HUES48 (cell line): ENCODE measurements around the gene SYNE2.
A peak's percentile ranks its signal among the peaks of the same experiment; 100 is the strongest.

ENCODE experiments used
- H3K27ac ChIP-seq: one replicate; pipeline ENCODE4 v1.7.0; 2013; ENCODE audit warnings: low read depth, low read length, inconsistent platforms
- H3K27me3 ChIP-seq: 2 replicates; pipeline ENCODE4 v1.6.1; 2013; ENCODE audit warnings: mild to moderate bottlenecking, low read length; ENCODE audit not compliant: control insufficient read depth, insufficient read depth
- H3K36me3 ChIP-seq: 2 replicates; pipeline ENCODE4 v1.6.1; 2013; ENCODE audit warnings: low read length; ENCODE audit not compliant: control insufficient read depth, insufficient read depth
- H3K4me1 ChIP-seq: 2 replicates; pipeline ENCODE4 v1.6.1; 2013; ENCODE audit warnings: mild to moderate bottlenecking, low read length; ENCODE audit not compliant: control insufficient read depth, insufficient read depth
- H3K4me3 ChIP-seq: 2 replicates; pipeline ENCODE4 v1.5.1; 2013; ENCODE audit warnings: mild to moderate bottlenecking, low read depth, low read length
- H3K9ac ChIP-seq: 2 replicates; pipeline ENCODE4 v1.6.1; 2013; ENCODE audit warnings: mild to moderate bottlenecking, low read depth, low read length, moderate library complexity
- H3K9me3 ChIP-seq: 2 replicates; pipeline ENCODE4 v1.6.1; 2013; ENCODE audit warnings: low read length; ENCODE audit not compliant: control insufficient read depth, insufficient read depth

Gene SYNE2

DNA sequence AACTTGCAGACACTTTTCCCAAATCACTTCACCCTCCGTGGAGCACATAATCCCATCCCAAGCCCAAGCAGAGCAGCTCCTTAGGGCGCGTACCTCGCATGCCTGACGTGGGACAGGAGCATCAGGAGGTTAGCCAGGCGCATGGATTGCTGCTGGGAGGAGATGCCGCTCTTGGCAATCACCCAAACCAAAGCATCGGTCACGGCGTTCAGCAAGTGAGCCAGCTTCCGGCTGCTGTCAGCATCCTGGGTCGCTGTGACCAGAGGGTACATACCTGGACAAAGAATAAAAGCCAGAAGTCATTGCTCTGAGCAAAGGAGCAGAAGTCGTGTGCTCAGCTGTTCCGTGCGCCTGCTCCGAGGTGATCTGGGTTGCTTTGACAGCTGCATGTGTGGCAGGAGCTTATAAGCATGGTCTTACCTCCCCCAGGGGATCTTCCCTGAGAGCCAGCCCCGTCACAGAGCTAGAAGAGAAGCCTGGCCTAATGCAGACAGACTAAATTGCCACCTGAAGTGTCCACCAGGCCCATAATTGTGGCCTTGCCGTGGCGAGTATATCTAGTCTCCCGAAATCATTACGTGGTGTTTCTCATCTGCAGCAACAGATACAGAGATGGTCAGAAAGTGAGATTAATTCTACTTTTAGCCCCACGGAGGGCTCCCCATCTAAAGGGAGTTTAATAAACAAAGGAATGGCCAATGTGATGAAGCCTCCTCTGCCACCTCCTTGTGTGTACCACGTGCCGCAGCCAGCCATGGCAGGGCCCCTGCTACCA is 382.3 kb downstream of the SYNE2 start:
- Histone ChIP-seq H3K36me3 (0 out of 2 replicates have a peak, but pooled peaks cover 7% of the 10 kb centered on the region), H3K27ac (no peak overlapping the region), H3K27me3 (no peaks in the 10 kb centered on the region), H3K4me1 (no peaks in the 10 kb centered on the region), H3K4me3 (no peak overlapping the region), H3K9ac (no peak overlapping the region), H3K9me3 (no peaks in the 10 kb centered on the region)

- Histone ChIP-seq H3K9ac (no peak overlapping the region), H3K27ac (no peak overlapping the region), H3K4me1 (no peaks in the 10 kb centered on the region), H3K27me3 (no peaks in the 10 kb centered on the region), H3K4me3 (no peak overlapping the region), H3K9me3 (no peaks in the 10 kb centered on the region), H3K36me3 (0 out of 2 replicates have a peak, but pooled peaks cover 7% of the 10 kb centered on the region)
Measured at GRCh38 chr14:64235652-64236640, 383.1 kb downstream of the SYNE2 start.

- Histone ChIP-seq H3K27ac (no peak overlapping the region), H3K9me3 (no peaks in the 10 kb centered on the region), H3K36me3 (no peaks in the 10 kb centered on the region), H3K27me3 (no peaks in the 10 kb centered on the region), H3K4me3 (no peak overlapping the region), H3K9ac (no peak overlapping the region), H3K4me1 (no peaks in the 10 kb centered on the region)
Measured at GRCh38 chr14:64238049-64238448, 385.2 kb downstream of the SYNE2 start.

DNA sequence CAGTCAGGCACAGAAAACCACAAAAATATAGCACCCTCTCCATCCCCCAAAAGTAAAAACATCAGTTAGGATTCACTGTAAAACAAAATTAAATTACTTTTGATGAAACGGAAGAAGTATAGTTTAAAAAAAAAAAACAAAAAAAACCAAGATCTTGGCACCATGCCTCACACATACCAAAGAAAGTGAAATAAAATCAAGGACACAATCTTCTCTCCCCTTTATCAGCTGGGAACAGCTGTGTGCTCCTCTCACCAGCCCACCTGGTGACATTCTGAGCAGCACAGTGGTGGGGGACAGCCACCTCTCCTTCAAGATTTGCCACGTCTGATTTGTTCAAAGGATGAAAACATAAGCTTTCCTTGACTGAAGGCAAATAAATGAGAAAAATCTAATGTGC is 385.8 kb downstream of the SYNE2 start:
- Histone ChIP-seq H3K4me1 (no peaks in the 10 kb centered on the region), H3K9ac (no peak overlapping the region), H3K4me3 (no peak overlapping the region), H3K9me3 (no peaks in the 10 kb centered on the region), H3K27ac (peak overlapping the region; percentile 23), H3K36me3 (no peaks in the 10 kb centered on the region), H3K27me3 (no peaks in the 10 kb centered on the region)

GRCh38 chr14:64244279-64244678 is 391.5 kb downstream of the SYNE2 start:
- Histone ChIP-seq H3K9ac (no peak overlapping the region), H3K4me1 (no peaks in the 10 kb centered on the region), H3K9me3 (no peaks in the 10 kb centered on the region), H3K27ac (no peak overlapping the region), H3K36me3 (no peaks in the 10 kb centered on the region), H3K27me3 (no peaks in the 10 kb centered on the region), H3K4me3 (no peak overlapping the region)

GRCh38 chr14:64245491-64245890 is 392.7 kb downstream of the SYNE2 start:
- Histone ChIP-seq H3K27ac (no peak overlapping the region), H3K4me1 (no peaks in the 10 kb centered on the region), H3K9ac (no peak overlapping the region), H3K4me3 (no peak overlapping the region), H3K36me3 (no peaks in the 10 kb centered on the region), H3K27me3 (no peaks in the 10 kb centered on the region), H3K9me3 (no peaks in the 10 kb centered on the region)

DNA sequence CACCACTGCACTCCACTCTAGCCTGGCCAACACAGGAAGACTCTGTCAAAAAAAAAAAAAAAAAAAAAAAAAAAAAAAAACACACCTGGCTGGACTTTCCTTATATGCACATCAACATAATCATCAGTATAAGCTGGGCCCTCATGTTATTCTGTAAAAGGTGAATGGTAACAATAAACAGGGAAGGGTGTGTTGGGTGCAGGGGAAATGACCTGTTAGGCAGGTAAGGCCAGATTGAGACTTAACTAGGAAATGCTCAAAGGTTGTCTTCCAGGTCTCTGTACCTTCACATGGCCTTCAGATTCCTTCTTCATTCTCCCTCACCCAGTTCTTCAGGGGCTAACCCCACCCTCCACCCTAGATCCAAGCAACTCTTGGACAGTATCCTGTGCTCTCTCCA is 393.9 kb downstream of the SYNE2 start:
- no peaks in the 10 kb centered on the region for H3K36me3 ChIP-seq
- no peaks in the 10 kb centered on the region for H3K27me3 ChIP-seq
- H3K9me3 ChIP-seq = no peaks in the 10 kb centered on the region
- H3K4me3 ChIP-seq = no peak overlapping the region
- H3K4me1 ChIP-seq = no peaks in the 10 kb centered on the region
- H3K9ac ChIP-seq = no peak overlapping the region
- H3K27ac ChIP-seq = no peak overlapping the region

DNA sequence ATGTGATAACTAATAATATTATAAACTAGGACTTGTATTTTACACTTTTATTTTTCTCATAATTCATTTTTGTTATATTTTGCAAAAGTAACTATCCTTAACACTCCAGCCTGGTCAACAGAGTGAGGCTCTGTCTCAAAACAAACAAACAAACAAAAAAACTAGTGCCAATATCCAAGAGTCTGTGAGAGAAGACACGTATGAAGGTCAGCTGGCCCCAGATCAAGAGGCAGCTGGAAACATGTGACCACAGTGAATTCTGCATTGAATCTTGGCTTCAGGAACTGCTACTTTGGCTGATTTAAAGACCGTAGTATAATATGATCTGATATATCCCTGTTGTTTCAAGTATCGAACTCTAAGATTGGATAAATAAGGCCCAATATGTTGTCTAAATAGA is 394.4 kb downstream of the SYNE2 start:
- H3K27ac ChIP-seq = no peak overlapping the region
- no peaks in the 10 kb centered on the region for H3K27me3 ChIP-seq
- no peak overlapping the region for H3K4me3 ChIP-seq
- H3K9me3 ChIP-seq = no peaks in the 10 kb centered on the region
- no peaks in the 10 kb centered on the region for H3K4me1 ChIP-seq
- no peak overlapping the region for H3K9ac ChIP-seq
- no peaks in the 10 kb centered on the region for H3K36me3 ChIP-seq

DNA sequence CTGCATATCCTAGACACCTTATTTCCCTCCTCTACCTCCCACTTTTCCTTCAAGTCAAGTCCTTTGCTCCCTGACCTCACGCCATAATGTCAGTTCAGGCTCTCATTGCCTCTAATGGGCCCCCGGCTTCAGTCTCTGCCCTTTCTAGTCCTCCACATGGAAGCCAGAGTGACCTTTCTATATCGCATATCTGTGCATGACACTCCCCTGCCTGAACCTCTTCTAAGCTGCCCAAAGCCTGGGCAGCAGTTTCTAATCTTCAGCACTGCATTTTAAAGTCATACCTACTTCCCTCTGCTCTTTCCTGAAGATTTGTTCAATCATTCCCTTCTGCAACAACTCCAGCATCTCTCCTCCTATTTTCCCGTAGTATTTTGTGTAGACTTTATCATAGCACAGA is 395.9 kb downstream of the SYNE2 start:
- H3K27me3 ChIP-seq = no peaks in the 10 kb centered on the region
- no peak overlapping the region for H3K27ac ChIP-seq
- no peak overlapping the region for H3K9ac ChIP-seq
- H3K4me1 ChIP-seq = no peaks in the 10 kb centered on the region
- no peaks in the 10 kb centered on the region for H3K9me3 ChIP-seq
- H3K4me3 ChIP-seq = no peak overlapping the region
- no peaks in the 10 kb centered on the region for H3K36me3 ChIP-seq

GRCh38 chr14:64249363-64249762 is 396.6 kb downstream of the SYNE2 start:
- Histone ChIP-seq H3K9me3 (no peaks in the 10 kb centered on the region), H3K4me1 (no peaks in the 10 kb centered on the region), H3K4me3 (no peak overlapping the region), H3K36me3 (no peaks in the 10 kb centered on the region), H3K27me3 (no peaks in the 10 kb centered on the region), H3K27ac (no peak overlapping the region), H3K9ac (no peak overlapping the region)

- Histone ChIP-seq H3K9me3 (no peaks in the 10 kb centered on the region), H3K36me3 (no peaks in the 10 kb centered on the region), H3K4me3 (no peak overlapping the region), H3K9ac (no peak overlapping the region), H3K27ac (no peak overlapping the region), H3K4me1 (no peaks in the 10 kb centered on the region), H3K27me3 (no peaks in the 10 kb centered on the region)
Measured at GRCh38 chr14:64253672-64254071, 400.9 kb downstream of the SYNE2 start.
